OCI-LY3 (cell line): ENCODE results near the gene ABO.
"Not testable (repeated sequence)": the region's sequence is repeated elsewhere in the genome, so short reads cannot be mapped to it uniquely, and the experiment has no call there.

Source experiments
- H2AFZ ChIP-seq: fragments of 200-600, 300-600 bp; shearing (Covaris generic); 2 replicates; pipeline ENCODE4 v1.6.0; 2014; ENCODE audit warnings: antibody characterized with exemption, low read depth, low read length
- H3K27ac ChIP-seq: fragments of 200-600, 300-600 bp; sonication (generic); 2 replicates; pipeline ENCODE4 v1.5.1; 2014; ENCODE audit warnings: mild to moderate bottlenecking, low read length, moderate library complexity, mixed read lengths
- H3K27me3 ChIP-seq: fragments of 200-600, 300-600 bp; sonication (generic); 2 replicates; pipeline ENCODE4 v1.6.1; 2014; ENCODE audit warnings: low read depth, low read length, mixed read lengths
- H3K36me3 ChIP-seq: fragments of 200-600, 300-600 bp; sonication (generic); replicated peaks from 2 replicates; pipeline ENCODE3; 2014; ENCODE audit warnings: low read depth, low read length, mixed read lengths
- H3K4me1 ChIP-seq: fragments of 300-600, 200-600 bp; sonication (generic); 2 replicates; pipeline ENCODE4 v1.6.1; 2014; ENCODE audit warnings: low read length, mixed read lengths
- H3K4me2 ChIP-seq: fragments of 200-600, 300-600 bp; sonication (generic); 2 replicates; pipeline ENCODE4 v1.6.1; 2014; ENCODE audit warnings: low read length, mixed read lengths
- H3K4me3 ChIP-seq: fragments of 300-600, 200-600 bp; sonication (generic); 2 replicates; pipeline ENCODE4 v1.5.1; 2014; ENCODE audit warnings: antibody characterized with exemption, mild to moderate bottlenecking, low read length, moderate library complexity
- H3K79me2 ChIP-seq: fragments of 300-600, 200-600 bp; shearing (Covaris generic); 2 replicates; pipeline ENCODE4 v1.6.1; 2014; ENCODE audit warnings: mild to moderate bottlenecking, low read length, mixed read lengths
- H3K9ac ChIP-seq: fragments of 300-600, 200-600 bp; shearing (Covaris generic); 2 replicates; pipeline ENCODE4 v1.6.0; 2014; ENCODE audit warnings: mild to moderate bottlenecking, low read length, moderate library complexity
- H3K9me3 ChIP-seq: fragments of 200-600, 300-600 bp; shearing (Covaris generic); 2 replicates; pipeline ENCODE4 v1.6.1; 2014; ENCODE audit warnings: low read length, mixed read lengths; ENCODE audit not compliant: insufficient read depth
- H4K20me1 ChIP-seq: fragments of 200-600, 300-600 bp; sonication (generic); 2 replicates; pipeline ENCODE4 v1.6.1; 2016; ENCODE audit warnings: low read length, mixed read lengths; ENCODE audit not compliant: insufficient read depth
- CTCF ChIP-seq: fragments of 200-600, 300-600 bp; sonication (generic); IDR thresholded peaks from 2 replicates; pipeline ENCODE4 v1.5.1; 2014; ENCODE audit warnings: antibody characterized with exemption, low read length, low read depth
- EZH2phosphoT487 ChIP-seq: fragments of 200-600 bp; shearing (Covaris generic); IDR thresholded peaks from 2 replicates; pipeline ENCODE4 v1.6.1; 2018; ENCODE audit warnings: antibody characterized with exemption, mixed run types, low read depth

The ABO gene

DNA sequence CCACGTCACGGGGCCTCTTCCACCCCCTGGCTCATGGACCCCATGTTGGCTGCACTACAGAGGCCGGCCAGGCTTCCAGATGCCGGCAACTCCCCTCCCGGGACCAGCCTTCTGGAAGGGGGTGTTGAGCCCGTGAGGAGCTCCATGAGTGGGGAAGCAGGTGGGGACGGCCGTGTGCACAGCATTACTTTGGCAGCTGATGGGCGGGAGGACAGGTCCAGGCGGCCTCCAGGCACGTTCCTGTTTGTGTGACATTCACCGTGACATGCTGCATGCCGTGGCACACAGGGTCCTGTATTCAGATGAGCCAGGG lies 29.1 kb upstream of the ABO start:
- H3K9me3 ChIP-seq = no peaks in the 10 kb centered on the region
- no peak overlapping the region for H3K4me2 ChIP-seq
- peaks cover 11% of the 10 kb centered on the region; the same call in 1 of the 2 replicates for H3K27me3 ChIP-seq
- H3K4me3 ChIP-seq = no peak overlapping the region
- H3K36me3 ChIP-seq = no peaks in the 10 kb centered on the region
- no peaks in the 10 kb centered on the region for H3K79me2 ChIP-seq
- H3K9ac ChIP-seq = no peak overlapping the region
- H3K4me1 ChIP-seq = no peaks in the 10 kb centered on the region
- H3K27ac ChIP-seq = no peak overlapping the region
- TF ChIP-seq CTCF (no peak), EZH2phosphoT487 (no peak)
- H2AFZ ChIP-seq = no peak overlapping the region
- no peaks in the 10 kb centered on the region for H4K20me1 ChIP-seq

GRCh38 chr9:133303266-133304157 lies 28.5 kb upstream of the ABO start:
- no peak overlapping the region for H3K27ac ChIP-seq
- TF ChIP-seq CTCF (no peak), EZH2phosphoT487 (no peak)
- H3K9ac ChIP-seq = no peak overlapping the region
- no peak overlapping the region for H3K4me2 ChIP-seq
- no peaks in the 10 kb centered on the region for H3K4me1 ChIP-seq
- no peaks in the 10 kb centered on the region for H3K79me2 ChIP-seq
- no peak overlapping the region for H3K4me3 ChIP-seq
- H3K27me3 ChIP-seq = peaks cover 11% of the 10 kb centered on the region; the same call in 1 of the 2 replicates
- H4K20me1 ChIP-seq = no peaks in the 10 kb centered on the region
- H2AFZ ChIP-seq = no peak overlapping the region
- no peaks in the 10 kb centered on the region for H3K36me3 ChIP-seq
- no peaks in the 10 kb centered on the region for H3K9me3 ChIP-seq

GRCh38 chr9:133301253-133302230 lies 26.5 kb upstream of the ABO start:
- Histone ChIP-seq H3K4me2 (no peak overlapping the region), H3K4me1 (no peaks in the 10 kb centered on the region), H2AFZ (no peak overlapping the region), H3K27ac (no peak overlapping the region), H3K9ac (no peak overlapping the region), H4K20me1 (no peaks in the 10 kb centered on the region), H3K79me2 (no peaks in the 10 kb centered on the region), H3K36me3 (no peaks in the 10 kb centered on the region), H3K9me3 (no peaks in the 10 kb centered on the region), H3K4me3 (no peak overlapping the region), H3K27me3 (peaks cover 13% of the 10 kb centered on the region; the same call in 1 of the 2 replicates)
- TF ChIP-seq EZH2phosphoT487 (no peak), CTCF (no peak)

- H4K20me1 ChIP-seq, H3K4me2 ChIP-seq, H3K27ac ChIP-seq, H3K36me3 ChIP-seq, H3K9ac ChIP-seq, H3K4me1 ChIP-seq, H3K4me3 ChIP-seq, H2AFZ ChIP-seq, H3K79me2 ChIP-seq, H3K9me3 ChIP-seq: not testable (repeated sequence)
- peaks cover 13% of the 10 kb centered on the region; the same call in 1 of the 2 replicates for H3K27me3 ChIP-seq
Measured at GRCh38 chr9:133299996-133300395, 25.0 kb upstream of the ABO start.
